ENCODE results near the gene OPA1. TPM values are rescaled to one million over a fixed set of nuclear protein-coding genes. Genes with fewer than 3 reads are reported as not detected.

Gene OPA1
- total and polyA plus RNA-seq, 8 donors: 12.1 to 198 (median 41.7) TPM

DNA sequence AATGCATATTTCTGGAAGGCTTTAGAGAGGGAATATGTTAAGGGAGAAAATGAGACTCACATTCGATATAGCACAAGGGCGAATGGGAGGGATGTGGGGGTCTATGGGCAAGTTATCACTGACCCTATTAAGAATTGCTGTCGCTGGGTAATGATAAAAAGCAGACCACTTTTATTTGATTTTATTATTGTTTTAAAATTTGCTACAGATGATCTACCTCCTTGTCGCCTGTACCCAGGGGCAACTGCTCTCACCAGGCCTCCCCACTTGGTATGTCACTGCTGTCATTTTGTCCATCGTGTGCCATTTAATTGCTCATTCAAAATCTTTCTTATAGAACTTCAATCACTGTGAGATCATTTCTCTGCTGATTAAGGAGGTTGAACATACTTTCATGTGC lies 153.8 kb downstream of the OPA1 start:
- Histone ChIP-seq H3K27ac (no peak overlapping the region), H3K36me3 (no peaks in the 10 kb centered on the region), H3K4me3 (no peak overlapping the region), H3K27me3 (no peaks in the 10 kb centered on the region), H3K4me1 (peaks cover 0 to 31% (median 7%) of the 10 kb centered on the region in 4 donors), H3K9me3 (no peaks in the 10 kb centered on the region)
- DNase-seq: no peak
- WGBS, 5 donors: 95 to 99% (median 98%) methylated on average over 5 of the region's 5 CpGs
- TF ChIP-seq POLR2AphosphoS5 (IDR thresholded peaks at IDR 0.05): no peak
- TF ChIP-seq, protein P1, sequence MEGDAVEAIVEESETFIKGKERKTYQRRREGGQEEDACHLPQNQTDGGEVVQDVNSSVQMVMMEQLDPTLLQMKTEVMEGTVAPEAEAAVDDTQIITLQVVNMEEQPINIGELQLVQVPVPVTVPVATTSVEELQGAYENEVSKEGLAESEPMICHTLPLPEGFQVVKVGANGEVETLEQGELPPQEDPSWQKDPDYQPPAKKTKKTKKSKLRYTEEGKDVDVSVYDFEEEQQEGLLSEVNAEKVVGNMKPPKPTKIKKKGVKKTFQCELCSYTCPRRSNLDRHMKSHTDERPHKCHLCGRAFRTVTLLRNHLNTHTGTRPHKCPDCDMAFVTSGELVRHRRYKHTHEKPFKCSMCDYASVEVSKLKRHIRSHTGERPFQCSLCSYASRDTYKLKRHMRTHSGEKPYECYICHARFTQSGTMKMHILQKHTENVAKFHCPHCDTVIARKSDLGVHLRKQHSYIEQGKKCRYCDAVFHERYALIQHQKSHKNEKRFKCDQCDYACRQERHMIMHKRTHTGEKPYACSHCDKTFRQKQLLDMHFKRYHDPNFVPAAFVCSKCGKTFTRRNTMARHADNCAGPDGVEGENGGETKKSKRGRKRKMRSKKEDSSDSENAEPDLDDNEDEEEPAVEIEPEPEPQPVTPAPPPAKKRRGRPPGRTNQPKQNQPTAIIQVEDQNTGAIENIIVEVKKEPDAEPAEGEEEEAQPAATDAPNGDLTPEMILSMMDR (IDR thresholded peaks at IDR 0.05): no peak
- no peak for TF ChIP-seq EP300 (IDR thresholded peaks at IDR 0.05)
- TF ChIP-seq POLR2A (IDR thresholded peaks at IDR 0.05): no peak
- intact Hi-C loops (cut with DNase I; ENCODE audit: low total_unique reads): no loop called here

Small RNAs within 50 kb of the gene (small RNA-seq; reads per million reads assigned to genes)
- gene RF00019 (0 reads per million in 4 donors), gene RN7SL447P (0 reads per million in 4 donors)

Other genes starting within 250 kb of the OPA1 start
- gene ATP13A5, start 214.5 kb upstream of the OPA1 start, total RNA-seq: 1 to 10 TPM in 1 of 5 donors, not detected in 4; 2.0 TPM
- under 1 TPM in 1 of 3 donors, not detected in 2; 0.55 TPM for gene ATP13A5, start 214.5 kb upstream of the OPA1 start, polyA plus RNA-seq
- 10 to 100 TPM; 12.3 to 42.6 (median 33.0) TPM for gene ATP13A4, start 38.3 kb upstream of the OPA1 start, total RNA-seq
- 10 to 100 TPM in 1 of 3 donors, 1 to 10 TPM in 1, under 1 TPM in 1; 0.46 to 13.1 (median 2.8) TPM for gene ATP13A4, start 38.3 kb upstream of the OPA1 start, polyA plus RNA-seq

Data from stomach (tissue), 9 donors.